ENCODE data around the gene XG. TPM values are rescaled to one million over a fixed set of nuclear protein-coding genes. Genes with fewer than 3 reads are reported as not detected.

XG gene
- total and polyA plus RNA-seq, 9 of the 15 experiments (the other 6 are each of a cell fraction or from before 2014, with no cell fraction given), result 0.03 to 0.12 TPM; not detected in 7

DNA sequence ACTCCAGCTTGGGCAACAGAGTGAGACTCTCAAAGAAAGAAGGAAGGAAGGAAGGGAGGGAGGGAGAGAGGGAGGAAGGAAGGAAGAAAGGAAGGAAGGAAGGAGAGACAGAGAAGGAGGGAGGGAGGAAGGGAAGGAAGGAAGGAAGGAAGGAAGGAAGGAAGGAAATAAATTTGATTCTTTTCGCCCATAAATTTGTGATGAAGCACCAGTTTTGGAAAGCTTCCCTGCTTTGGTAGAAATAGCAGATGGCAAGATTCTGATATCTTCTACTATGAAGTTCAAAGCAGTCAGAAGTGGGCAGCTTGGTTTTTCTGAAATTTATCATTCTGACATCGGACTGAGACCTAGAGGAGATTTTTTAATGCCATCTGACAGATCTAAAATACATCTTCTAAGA, 65.2 kb downstream of the XG start:
- H2AFZ ChIP-seq (ENCODE audit: low read depth, low read length), result no peak overlapping the region
- no peaks in the 10 kb centered on the region for H3K9me3 ChIP-seq (replicated peaks; ENCODE audit: control insufficient read depth, insufficient read depth, low read depth, low read length)
- H4K20me1 ChIP-seq (replicated peaks; ENCODE audit: control insufficient read depth, insufficient read depth, low read length), result no peaks in the 10 kb centered on the region
- DNase-seq (ENCODE audit: extremely low read depth in 1 of 4, low spot score in 3 of 4) (no peak), FAIRE-seq (no peak), ATAC-seq (no peak)
- H3K9ac ChIP-seq (ENCODE audit: insufficient read depth in 1 of 2, low read depth in 2 of 2, low read length in 2 of 2), result no peak overlapping the region
- CTCF ChIA-PET (ENCODE audit: low intra/inter-chr PET ratio), result no interaction called here
- no peak overlapping the region for H3K4me3 ChIP-seq
- WGBS (ENCODE audit: insufficient coverage, low coverage, missing lambda C conversion rate), result 11% methylated on average over 1 of the region's 2 CpGs
- no peaks in the 10 kb centered on the region for H3K79me2 ChIP-seq (ENCODE audit: control insufficient read depth, insufficient read depth, low read length)
- no peaks in the 10 kb centered on the region for H3K27me3 ChIP-seq (ENCODE audit: control insufficient read depth in 2 of 2, insufficient read depth in 2 of 2, low read length in 2 of 2)
- peaks cover 0 to 8% of the 10 kb centered on the region in 2 experiments; a peak in 3 of 5 replicates for H3K4me1 ChIP-seq (replicated peaks in 1 of 2; ENCODE audit: control insufficient read depth in 2 of 2, insufficient read depth in 2 of 2, low read length in 2 of 2)
- no peak overlapping the region for H3K4me2 ChIP-seq (ENCODE audit: insufficient read depth, low read length)
- intact Hi-C loops (cut with micrococcal nuclease), result no loop called here
- in situ Hi-C loops (cut with MboI), result no loop called here
- no peaks in the 10 kb centered on the region for H3K36me3 ChIP-seq (ENCODE audit: control insufficient read depth, insufficient read depth, low read length)
- H3K27ac ChIP-seq (ENCODE audit: extremely low read depth, low read depth, low read length), result no peak overlapping the region
- TF ChIP-seq, protein P1, sequence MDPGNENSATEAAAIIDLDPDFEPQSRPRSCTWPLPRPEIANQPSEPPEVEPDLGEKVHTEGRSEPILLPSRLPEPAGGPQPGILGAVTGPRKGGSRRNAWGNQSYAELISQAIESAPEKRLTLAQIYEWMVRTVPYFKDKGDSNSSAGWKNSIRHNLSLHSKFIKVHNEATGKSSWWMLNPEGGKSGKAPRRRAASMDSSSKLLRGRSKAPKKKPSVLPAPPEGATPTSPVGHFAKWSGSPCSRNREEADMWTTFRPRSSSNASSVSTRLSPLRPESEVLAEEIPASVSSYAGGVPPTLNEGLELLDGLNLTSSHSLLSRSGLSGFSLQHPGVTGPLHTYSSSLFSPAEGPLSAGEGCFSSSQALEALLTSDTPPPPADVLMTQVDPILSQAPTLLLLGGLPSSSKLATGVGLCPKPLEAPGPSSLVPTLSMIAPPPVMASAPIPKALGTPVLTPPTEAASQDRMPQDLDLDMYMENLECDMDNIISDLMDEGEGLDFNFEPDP (CRISPR knock-in tag; IDR thresholded peaks at IDR 0.05), result no peak
- TF ChIP-seq GTF3C2 (IDR thresholded peaks at IDR 0.05; ENCODE audit: borderline replicate concordance, extremely low read depth, insufficient read length), result no peak
- no peak for TF ChIP-seq FOXM1 (IDR thresholded peaks at IDR 0.05; ENCODE audit: low read depth)
- no peak for TF ChIP-seq FOXM1 (CRISPR knock-in tag; IDR thresholded peaks at IDR 0.05; ENCODE audit: low read depth)
- TF ChIP-seq MTA2 (IDR thresholded peaks at IDR 0.05; ENCODE audit: low read depth), result no peak
- TF ChIP-seq POLR2H (tag; IDR thresholded peaks at IDR 0.05; ENCODE audit: low read depth), result no peak
- TF ChIP-seq ATF1 (CRISPR knock-in tag; IDR thresholded peaks at IDR 0.05), result no peak
- no peak for TF ChIP-seq ATF1 (tag; IDR thresholded peaks at IDR 0.05)
- TF ChIP-seq HSF4 (CRISPR knock-in tag; IDR thresholded peaks at IDR 0.05; ENCODE audit: borderline replicate concordance), result no peak
- TF ChIP-seq NFIX (CRISPR knock-in tag; IDR thresholded peaks at IDR 0.05; ENCODE audit: low read depth), result no peak
- TF ChIP-seq NBN (IDR thresholded peaks at IDR 0.05; ENCODE audit: low read depth), result no peak
- TF ChIP-seq MYBL2 (IDR thresholded peaks at IDR 0.05; ENCODE audit: low read depth), result no peak
- no peak for TF ChIP-seq MYBL2 (CRISPR knock-in tag; IDR thresholded peaks at IDR 0.05; ENCODE audit: borderline replicate concordance)
- TF ChIP-seq MCM3 (IDR thresholded peaks at IDR 0.05), result no peak
- TF ChIP-seq ZNF445 (CRISPR knock-in tag; IDR thresholded peaks at IDR 0.05; ENCODE audit: low read depth), result no peak
- TF ChIP-seq HEY1 (CRISPR knock-in tag; IDR thresholded peaks at IDR 0.05; ENCODE audit: borderline replicate concordance), result no peak
- H3K9me1 ChIP-seq (ENCODE audit: control insufficient read depth, insufficient read depth, low read length), result no peaks in the 10 kb centered on the region
- BruUV-seq (replicated peaks), result no TSS peak
- POLR2A ChIA-PET, result no interaction called here
